Measurements from ENCODE around the gene NFAT5.
"Not testable (repeated sequence)": the region's sequence is repeated elsewhere in the genome, so short reads cannot be mapped to it uniquely, and the experiment has no call there.

NFAT5 gene

GRCh38 chr16:69561367-69561766 is 4.4 kb upstream of the NFAT5 start:
- H3K9ac ChIP-seq (ENCODE audit: low read length); H3K36me3 ChIP-seq (ENCODE audit: control insufficient read depth, low read depth, low read length); H3K4me3 ChIP-seq (ENCODE audit: low read length); H3K27me3 ChIP-seq (ENCODE audit: control insufficient read depth, insufficient read depth, low read length); H3K27ac ChIP-seq (ENCODE audit: low read length); H3K9me3 ChIP-seq (ENCODE audit: control insufficient read depth, low read depth, low read length): not testable (repeated sequence)
- peaks cover 17% of the 10 kb centered on the region for H3K4me1 ChIP-seq (ENCODE audit: control insufficient read depth, low read depth, low read length)

GRCh38 chr16:69561901-69562300 is 3.9 kb upstream of the NFAT5 start:
- Histone ChIP-seq H3K4me1 (ENCODE audit: control insufficient read depth, low read depth, low read length) (peaks cover 17% of the 10 kb centered on the region), H3K27me3 (ENCODE audit: control insufficient read depth, insufficient read depth, low read length) (no peaks in the 10 kb centered on the region), H3K27ac (ENCODE audit: low read length) (no peak overlapping the region), H3K9ac (ENCODE audit: low read length) (no peak overlapping the region), H3K4me3 (ENCODE audit: low read length) (no peak overlapping the region), H3K36me3 (ENCODE audit: control insufficient read depth, low read depth, low read length) (no peaks in the 10 kb centered on the region), H3K9me3 (ENCODE audit: control insufficient read depth, low read depth, low read length) (no peaks in the 10 kb centered on the region)

GRCh38 chr16:69562813-69563212 is 3.0 kb upstream of the NFAT5 start:
- Histone ChIP-seq H3K9me3 (ENCODE audit: control insufficient read depth, low read depth, low read length) (no peaks in the 10 kb centered on the region), H3K27ac (ENCODE audit: low read length) (no peak overlapping the region), H3K4me3 (ENCODE audit: low read length) (no peak overlapping the region)

GRCh38 chr16:69563605-69564580 is 1.9 kb upstream of the NFAT5 start:
- peak overlapping the region; percentile 21 for H3K27ac ChIP-seq (ENCODE audit: low read length)
- no peaks in the 10 kb centered on the region for H3K9me3 ChIP-seq (ENCODE audit: control insufficient read depth, low read depth, low read length)
- peak overlapping the region; percentile 31 for H3K4me3 ChIP-seq (ENCODE audit: low read length)
- no peak overlapping the region for H3K9ac ChIP-seq (ENCODE audit: low read length)
- H3K36me3 ChIP-seq (ENCODE audit: control insufficient read depth, low read depth, low read length), result peaks cover 5% of the 10 kb centered on the region
- H3K27me3 ChIP-seq (ENCODE audit: control insufficient read depth, insufficient read depth, low read length), result no peaks in the 10 kb centered on the region
- H3K4me1 ChIP-seq (ENCODE audit: control insufficient read depth, low read depth, low read length), result peaks cover 27% of the 10 kb centered on the region

More at GRCh38 chr16:69562813-69563212, 3.0 kb upstream of the NFAT5 start:
- peaks cover 21% of the 10 kb centered on the region for H3K4me1 ChIP-seq (ENCODE audit: control insufficient read depth, low read depth, low read length)
- no peaks in the 10 kb centered on the region for H3K27me3 ChIP-seq (ENCODE audit: control insufficient read depth, insufficient read depth, low read length)
- H3K36me3 ChIP-seq (ENCODE audit: control insufficient read depth, low read depth, low read length), result no peaks in the 10 kb centered on the region
- H3K9ac ChIP-seq (ENCODE audit: low read length), result no peak overlapping the region

GRCh38 chr16:69564845-69565670 is 708 bp upstream of the NFAT5 start:
- H3K36me3 ChIP-seq (ENCODE audit: control insufficient read depth, low read depth, low read length), result peaks cover 7% of the 10 kb centered on the region
- H3K27ac ChIP-seq (ENCODE audit: low read length), result peak overlapping the region; percentile 47

GRCh38 chr16:69566240-69566980 is 644 bp downstream of the NFAT5 start:
- Histone ChIP-seq H3K27me3 (ENCODE audit: control insufficient read depth, insufficient read depth, low read length) (no peaks in the 10 kb centered on the region), H3K9ac (ENCODE audit: low read length) (peak overlapping the region; percentile 87), H3K4me1 (ENCODE audit: control insufficient read depth, low read depth, low read length) (peaks cover 29% of the 10 kb centered on the region), H3K27ac (ENCODE audit: low read length) (peak overlapping the region; percentile 86), H3K9me3 (ENCODE audit: control insufficient read depth, low read depth, low read length) (no peaks in the 10 kb centered on the region), H3K36me3 (ENCODE audit: control insufficient read depth, low read depth, low read length) (peaks cover 7% of the 10 kb centered on the region), H3K4me3 (ENCODE audit: low read length) (peak overlapping the region; percentile 93)

More at GRCh38 chr16:69564845-69565670, 708 bp upstream of the NFAT5 start:
- Histone ChIP-seq H3K27me3 (ENCODE audit: control insufficient read depth, insufficient read depth, low read length) (no peaks in the 10 kb centered on the region), H3K9ac (ENCODE audit: low read length) (peak overlapping the region; percentile 81), H3K9me3 (ENCODE audit: control insufficient read depth, low read depth, low read length) (no peaks in the 10 kb centered on the region), H3K4me1 (ENCODE audit: control insufficient read depth, low read depth, low read length) (peaks cover 29% of the 10 kb centered on the region), H3K4me3 (ENCODE audit: low read length) (peak overlapping the region; percentile 81)

- Histone ChIP-seq H3K27me3 (ENCODE audit: control insufficient read depth, insufficient read depth, low read length) (no peaks in the 10 kb centered on the region), H3K36me3 (ENCODE audit: control insufficient read depth, low read depth, low read length) (peaks cover 7% of the 10 kb centered on the region), H3K9me3 (ENCODE audit: control insufficient read depth, low read depth, low read length) (no peaks in the 10 kb centered on the region), H3K4me1 (ENCODE audit: control insufficient read depth, low read depth, low read length) (peaks cover 29% of the 10 kb centered on the region), H3K9ac (ENCODE audit: low read length) (peak overlapping the region; percentile 87), H3K27ac (ENCODE audit: low read length) (peak overlapping the region; percentile 86), H3K4me3 (ENCODE audit: low read length) (peak overlapping the region; percentile 93)
These were observed 1.4 kb downstream of the NFAT5 start for GRCh38 chr16:69566981-69567680.

- Histone ChIP-seq H3K4me3 (ENCODE audit: low read length) (no peak overlapping the region), H3K27ac (ENCODE audit: low read length) (no peak overlapping the region), H3K27me3 (ENCODE audit: control insufficient read depth, insufficient read depth, low read length) (no peaks in the 10 kb centered on the region), H3K36me3 (ENCODE audit: control insufficient read depth, low read depth, low read length) (peaks cover 7% of the 10 kb centered on the region), H3K4me1 (ENCODE audit: control insufficient read depth, low read depth, low read length) (peaks cover 26% of the 10 kb centered on the region), H3K9me3 (ENCODE audit: control insufficient read depth, low read depth, low read length) (no peaks in the 10 kb centered on the region), H3K9ac (ENCODE audit: low read length) (peak overlapping the region; percentile 7)
These were observed 2.9 kb downstream of the NFAT5 start for GRCh38 chr16:69568676-69569075.

GRCh38 chr16:69578771-69579170 is 13.0 kb downstream of the NFAT5 start:
- H3K27ac ChIP-seq (ENCODE audit: low read length); H3K27me3 ChIP-seq (ENCODE audit: control insufficient read depth, insufficient read depth, low read length); H3K4me1 ChIP-seq (ENCODE audit: control insufficient read depth, low read depth, low read length); H3K9ac ChIP-seq (ENCODE audit: low read length); H3K9me3 ChIP-seq (ENCODE audit: control insufficient read depth, low read depth, low read length); H3K36me3 ChIP-seq (ENCODE audit: control insufficient read depth, low read depth, low read length); H3K4me3 ChIP-seq (ENCODE audit: low read length): not testable (repeated sequence)

- Histone ChIP-seq H3K27me3 (ENCODE audit: control insufficient read depth, insufficient read depth, low read length) (no peaks in the 10 kb centered on the region), H3K36me3 (ENCODE audit: control insufficient read depth, low read depth, low read length) (no peaks in the 10 kb centered on the region), H3K4me1 (ENCODE audit: control insufficient read depth, low read depth, low read length) (no peaks in the 10 kb centered on the region), H3K4me3 (ENCODE audit: low read length) (no peak overlapping the region), H3K27ac (ENCODE audit: low read length) (no peak overlapping the region), H3K9ac (ENCODE audit: low read length) (no peak overlapping the region), H3K9me3 (ENCODE audit: control insufficient read depth, low read depth, low read length) (no peaks in the 10 kb centered on the region)
These were observed 14.2 kb downstream of the NFAT5 start for GRCh38 chr16:69579783-69580481.

Data from iPS-18a (cell line).